ENCODE results near the gene ITFG1.

The ITFG1 gene

GRCh38 chr16:47316442-47317015, 144.3 kb downstream of the ITFG1 start (continued):
- TF ChIP-seq ZC3H10 (CRISPR knock-in tag; IDR thresholded peaks at IDR 0.05) (no peak), ISL1 (CRISPR knock-in tag; IDR thresholded peaks at IDR 0.05) (no peak), ZNF70 (CRISPR knock-in tag; IDR thresholded peaks at IDR 0.05) (no peak), CREB5 (CRISPR knock-in tag; IDR thresholded peaks at IDR 0.05; ENCODE audit: low read depth) (no peak), TCF4 (CRISPR knock-in tag; IDR thresholded peaks at IDR 0.05; ENCODE audit: borderline replicate concordance) (no peak), ZNF8 (CRISPR knock-in tag; IDR thresholded peaks at IDR 0.05) (no peak), ZNF565 (CRISPR knock-in tag; conservative IDR thresholded peaks at IDR 0.05; ENCODE audit: low read depth) (no peak)

- ATAC-seq: no peak
Measured at GRCh38 chr16:47311738-47312505, 148.9 kb downstream of the ITFG1 start.

GRCh38 chr16:47310792-47311211, 150.1 kb downstream of the ITFG1 start:
- TF ChIP-seq ZNF70 (CRISPR knock-in tag; IDR thresholded peaks at IDR 0.05): no peak
- no peak for TF ChIP-seq ZNF565 (CRISPR knock-in tag; conservative IDR thresholded peaks at IDR 0.05; ENCODE audit: low read depth)
- no peak for TF ChIP-seq ISL1 (CRISPR knock-in tag; IDR thresholded peaks at IDR 0.05)
- TF ChIP-seq SNAI2 (CRISPR knock-in tag; IDR thresholded peaks at IDR 0.05): no peak
- TF ChIP-seq ARNTL (CRISPR knock-in tag; IDR thresholded peaks at IDR 0.05; ENCODE audit: borderline replicate concordance, low read depth): no peak
- no peak for TF ChIP-seq ZNF8 (CRISPR knock-in tag; IDR thresholded peaks at IDR 0.05)
- TF ChIP-seq CSDC2 (CRISPR knock-in tag; IDR thresholded peaks at IDR 0.05): no peak
- TF ChIP-seq ZFP3 (CRISPR knock-in tag; IDR thresholded peaks at IDR 0.05): no peak
- no peak for ATAC-seq

More at GRCh38 chr16:47311738-47312505, 148.9 kb downstream of the ITFG1 start:
- no peak for TF ChIP-seq ZC3H10 (CRISPR knock-in tag; IDR thresholded peaks at IDR 0.05)
- no peak for TF ChIP-seq GLIS3 (CRISPR knock-in tag; IDR thresholded peaks at IDR 0.05)
- no peak for TF ChIP-seq ZNF70 (CRISPR knock-in tag; IDR thresholded peaks at IDR 0.05)
- no peak for TF ChIP-seq CSDC2 (CRISPR knock-in tag; IDR thresholded peaks at IDR 0.05)

GRCh38 chr16:47309581-47310312, 151.1 kb downstream of the ITFG1 start:
- TF ChIP-seq ISL1 (CRISPR knock-in tag; IDR thresholded peaks at IDR 0.05) (no peak), TOX (CRISPR knock-in tag; IDR thresholded peaks at IDR 0.05; ENCODE audit: borderline replicate concordance) (no peak), ESRRG (CRISPR knock-in tag; IDR thresholded peaks at IDR 0.05) (no peak), CSDC2 (CRISPR knock-in tag; IDR thresholded peaks at IDR 0.05) (no peak), ZNF565 (CRISPR knock-in tag; conservative IDR thresholded peaks at IDR 0.05; ENCODE audit: low read depth) (no peak)
- no peak for ATAC-seq

- no peak for ATAC-seq
- TF ChIP-seq ISL1 (CRISPR knock-in tag; IDR thresholded peaks at IDR 0.05) (no peak), ZFP30 (CRISPR knock-in tag; IDR thresholded peaks at IDR 0.05) (no peak), TOX (CRISPR knock-in tag; IDR thresholded peaks at IDR 0.05; ENCODE audit: borderline replicate concordance) (no peak), CSDC2 (CRISPR knock-in tag; IDR thresholded peaks at IDR 0.05) (no peak), POU6F1 (CRISPR knock-in tag; IDR thresholded peaks at IDR 0.05; ENCODE audit: borderline replicate concordance, low read depth) (no peak), ESRRG (CRISPR knock-in tag; IDR thresholded peaks at IDR 0.05) (no peak), ZNF8 (CRISPR knock-in tag; IDR thresholded peaks at IDR 0.05) (no peak), CREB5 (CRISPR knock-in tag; IDR thresholded peaks at IDR 0.05; ENCODE audit: low read depth) (no peak), PATZ1 (CRISPR knock-in tag; IDR thresholded peaks at IDR 0.05; ENCODE audit: borderline replicate concordance) (no peak), ZNF565 (CRISPR knock-in tag; conservative IDR thresholded peaks at IDR 0.05; ENCODE audit: low read depth) (no peak), CSRNP3 (CRISPR knock-in tag; IDR thresholded peaks at IDR 0.05) (no peak), OSR1 (CRISPR knock-in tag; IDR thresholded peaks at IDR 0.05) (no peak), ZC3H10 (CRISPR knock-in tag; IDR thresholded peaks at IDR 0.05) (no peak), SNAI2 (CRISPR knock-in tag; IDR thresholded peaks at IDR 0.05) (no peak)
Measured at GRCh38 chr16:47308601-47309000, 152.3 kb downstream of the ITFG1 start.
